DOHH2 (cell line): ENCODE measurements around the gene WDR64.

Source experiments
- CTCF ChIP-seq: fragments of 200-600 bp; sonication (generic); IDR thresholded peaks from one replicate; pipeline ENCODE4 v1.5.1; 2014; ENCODE audit warnings: antibody characterized with exemption, mild to moderate bottlenecking, low read depth, low read length; ENCODE audit not compliant: poor library complexity, severe bottlenecking
- EZH2phosphoT487 ChIP-seq: fragments of 200-600 bp; sonication (generic); IDR thresholded peaks from 2 replicates; pipeline ENCODE4 v1.6.1; 2017; ENCODE audit warnings: borderline replicate concordance, mild to moderate bottlenecking, antibody characterized with exemption, low read length, moderate library complexity, mixed read lengths

- TF ChIP-seq CTCF (no peak), EZH2phosphoT487 (no peak)
Measured at GRCh38 chr1:241751524-241751923, 99.4 kb downstream of the WDR64 start.
